Measurements from ENCODE around the gene APOBEC3B.
"Not testable (repeated sequence)": the region's sequence is repeated elsewhere in the genome, so short reads cannot be mapped to it uniquely, and the experiment has no call there.

APOBEC3B gene

DNA sequence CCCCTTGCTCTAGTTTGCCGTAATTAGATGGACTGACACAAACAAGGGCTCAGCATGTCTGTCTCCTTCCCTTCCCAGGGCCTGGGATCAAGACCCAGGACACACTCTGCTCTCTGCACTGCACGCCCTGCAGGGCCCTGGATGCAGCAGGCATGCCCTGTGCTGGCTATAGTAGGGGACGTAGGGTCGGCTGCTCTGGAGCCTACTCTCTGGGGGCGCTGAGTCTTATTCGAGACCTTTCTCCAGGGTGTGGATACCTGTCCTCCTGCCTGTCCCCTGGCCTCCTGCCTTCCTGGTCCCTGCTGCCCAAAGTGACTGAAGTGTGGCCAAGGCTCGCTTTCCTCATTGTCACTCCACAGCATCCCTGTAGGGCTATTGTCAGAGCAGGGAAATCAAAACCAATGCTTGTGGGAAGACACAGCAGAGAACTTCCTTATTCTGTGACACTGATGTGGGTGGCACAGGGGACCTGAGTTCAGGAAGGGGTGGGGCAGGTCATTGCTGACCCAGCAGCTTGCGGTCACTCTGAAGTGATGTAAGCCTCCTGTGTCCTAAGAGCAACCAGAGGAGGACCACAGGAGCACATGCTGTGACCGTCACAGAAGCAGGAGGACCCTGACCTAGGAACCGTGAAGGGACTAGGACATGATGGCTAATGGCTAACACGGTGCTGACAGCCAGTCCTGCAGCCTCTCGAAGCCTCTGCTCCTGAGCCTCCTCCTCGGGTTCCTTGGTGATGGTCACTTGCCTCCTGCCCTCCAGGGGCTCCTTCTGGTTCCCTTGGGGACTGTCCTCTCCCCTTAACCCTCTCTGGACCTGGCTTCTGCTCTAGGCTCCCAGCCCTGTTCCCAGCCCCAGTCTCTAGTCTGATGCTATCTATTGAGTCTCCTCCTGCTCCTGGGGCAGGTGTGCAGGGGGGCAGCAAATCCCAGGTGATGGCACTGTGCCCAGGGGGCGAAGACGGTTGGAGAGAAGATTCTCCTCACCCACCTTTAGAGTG lies 14.4 kb upstream of the APOBEC3B start:
- DNase-seq (ENCODE audit: low read depth in 2 of 2): no peak

DNA sequence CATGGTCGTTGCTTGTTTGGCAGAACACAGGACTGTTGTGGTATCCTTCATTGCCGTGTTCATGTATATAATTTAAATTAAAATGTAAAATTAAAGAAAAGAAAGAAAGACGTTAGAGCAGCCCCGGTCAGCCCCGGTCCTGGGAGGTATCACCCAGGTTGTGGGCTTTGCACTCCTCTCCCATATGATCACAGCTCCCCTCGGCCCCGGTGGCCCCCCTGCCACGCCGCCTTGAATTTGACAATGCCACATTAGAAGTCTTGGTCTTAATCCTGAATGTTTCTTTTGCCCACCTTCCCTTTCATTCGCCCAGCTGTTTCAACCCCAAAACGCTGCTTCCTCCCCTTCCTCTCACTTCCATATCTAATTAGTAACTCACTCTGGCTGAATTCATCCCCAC lies 13.3 kb upstream of the APOBEC3B start:
- no peak for DNase-seq (ENCODE audit: low read depth in 2 of 2)

DNA sequence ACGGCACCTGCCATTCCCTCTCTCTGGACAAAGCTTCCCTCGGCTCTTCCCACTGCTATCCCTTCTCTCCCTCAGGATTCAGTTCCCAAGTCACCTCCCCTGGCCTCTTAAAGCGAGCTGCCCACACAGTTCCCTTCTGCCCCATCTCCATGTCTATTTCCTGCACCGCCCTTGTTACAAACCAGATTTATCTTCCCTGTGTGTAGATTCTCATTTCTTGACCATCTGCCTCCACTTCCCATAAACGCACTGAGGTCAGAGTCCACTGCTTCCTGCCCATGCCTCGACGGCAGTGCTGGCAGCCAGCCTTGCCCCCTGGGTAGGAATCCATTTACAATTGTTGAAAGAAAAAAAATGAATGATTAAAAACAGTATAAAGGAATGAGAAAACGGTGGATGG lies 11.6 kb upstream of the APOBEC3B start:
- DNase-seq (ENCODE audit: low read depth in 2 of 2): no peak

DNA sequence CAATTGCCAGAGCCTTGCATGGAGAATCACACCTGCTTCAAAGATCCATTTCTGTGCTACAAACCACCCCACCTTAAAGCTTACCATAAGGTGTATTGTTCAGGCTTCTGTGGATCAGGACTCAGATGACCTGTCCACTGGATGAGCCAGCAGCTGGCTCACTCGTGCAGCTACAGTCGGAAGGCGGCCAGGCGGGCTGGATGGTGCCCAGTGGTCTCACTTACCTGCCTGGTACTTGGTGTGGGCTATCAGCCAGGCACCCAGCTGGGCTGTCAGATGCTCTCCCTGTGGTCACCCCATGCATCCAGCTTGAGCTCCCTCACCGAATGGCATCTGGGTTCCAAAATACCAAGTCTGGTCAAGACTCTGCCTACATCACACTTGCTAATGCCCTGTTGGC lies 10.9 kb upstream of the APOBEC3B start:
- no peak for DNase-seq (ENCODE audit: low read depth in 2 of 2)

DNA sequence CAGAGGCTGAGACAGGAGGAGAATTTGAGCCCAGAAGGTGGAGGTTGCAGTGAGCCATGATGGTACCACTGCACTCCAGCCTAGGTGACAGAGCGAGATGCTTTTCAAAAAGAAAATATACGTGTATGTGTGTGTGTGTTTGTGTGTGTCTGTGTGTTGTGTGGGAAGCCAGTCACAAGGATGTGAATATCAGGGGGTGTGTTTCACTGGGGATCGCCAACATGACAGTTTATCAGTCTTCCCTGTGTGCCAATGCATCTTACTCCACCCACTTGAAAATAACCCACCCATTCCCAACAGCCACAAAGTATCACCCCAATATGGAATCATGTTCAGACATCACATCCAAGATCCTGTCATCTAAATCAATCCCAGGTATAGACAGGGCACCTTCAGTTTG lies 10.4 kb upstream of the APOBEC3B start:
- no peak for DNase-seq (ENCODE audit: low read depth in 2 of 2)

DNA sequence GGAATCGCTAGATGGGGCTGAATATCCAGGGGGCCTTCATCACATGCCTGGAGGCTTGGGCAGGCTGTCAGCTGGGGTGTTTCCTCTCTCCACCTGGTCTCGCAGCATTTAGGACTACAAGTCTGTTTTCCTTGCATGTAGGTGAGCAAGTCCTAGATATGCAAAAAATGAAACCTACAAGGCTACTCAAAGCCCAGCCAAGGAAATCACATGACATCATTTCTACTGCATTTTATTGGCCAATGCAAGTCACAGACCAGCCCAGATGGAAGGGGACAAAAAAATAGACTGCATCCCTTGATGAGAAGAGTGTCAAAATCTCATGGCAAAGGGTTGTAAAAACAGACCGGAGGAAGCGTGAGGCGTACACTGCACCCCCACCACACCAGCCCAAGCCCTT lies 9.6 kb upstream of the APOBEC3B start:
- DNase-seq (ENCODE audit: low read depth in 2 of 2): no peak

DNA sequence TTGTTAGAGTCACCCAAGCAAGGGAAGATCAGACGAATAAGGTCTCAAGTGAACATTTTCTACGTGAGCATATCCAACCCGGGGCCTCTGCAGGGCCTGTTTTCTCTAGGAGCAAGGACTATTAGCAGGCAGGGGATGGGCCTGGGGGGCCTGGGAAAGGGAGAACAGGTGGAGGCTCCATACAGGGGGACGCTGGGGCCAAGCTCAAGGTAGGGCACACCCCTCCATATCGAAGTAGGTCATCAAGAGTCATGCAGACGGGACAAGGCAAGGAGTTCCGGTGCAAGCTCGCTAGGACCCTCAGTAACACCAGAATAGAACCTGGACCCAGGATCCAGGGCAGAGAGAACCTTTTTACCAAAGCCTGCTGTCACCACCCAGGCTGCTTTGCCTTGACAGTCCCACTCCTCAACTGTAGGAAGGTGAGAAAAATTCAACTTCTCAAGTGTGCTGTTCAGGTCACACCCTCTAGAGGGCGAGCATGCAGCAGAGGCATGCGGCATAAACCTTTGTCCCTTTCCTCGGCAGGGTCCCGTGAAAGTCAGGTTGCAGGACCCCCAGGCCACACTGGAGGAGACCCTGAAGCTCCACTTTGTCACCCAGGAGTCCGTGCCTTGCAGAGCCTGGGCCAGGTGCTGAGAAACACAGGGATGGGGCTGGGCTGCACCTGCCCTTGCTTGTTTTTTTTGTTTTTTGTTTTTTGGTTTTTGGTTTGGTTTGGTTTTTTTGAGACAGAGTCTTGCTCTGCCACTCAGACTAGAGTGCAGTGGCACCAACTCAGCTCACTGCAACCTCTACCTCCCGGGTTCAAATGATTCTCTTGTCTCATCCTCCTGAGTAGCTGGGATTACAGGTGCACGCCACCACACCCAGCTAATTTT lies 8.6 kb upstream of the APOBEC3B start:
- peak; percentile 19 to 34 for DNase-seq (ENCODE audit: low read depth in 2 of 2)

DNA sequence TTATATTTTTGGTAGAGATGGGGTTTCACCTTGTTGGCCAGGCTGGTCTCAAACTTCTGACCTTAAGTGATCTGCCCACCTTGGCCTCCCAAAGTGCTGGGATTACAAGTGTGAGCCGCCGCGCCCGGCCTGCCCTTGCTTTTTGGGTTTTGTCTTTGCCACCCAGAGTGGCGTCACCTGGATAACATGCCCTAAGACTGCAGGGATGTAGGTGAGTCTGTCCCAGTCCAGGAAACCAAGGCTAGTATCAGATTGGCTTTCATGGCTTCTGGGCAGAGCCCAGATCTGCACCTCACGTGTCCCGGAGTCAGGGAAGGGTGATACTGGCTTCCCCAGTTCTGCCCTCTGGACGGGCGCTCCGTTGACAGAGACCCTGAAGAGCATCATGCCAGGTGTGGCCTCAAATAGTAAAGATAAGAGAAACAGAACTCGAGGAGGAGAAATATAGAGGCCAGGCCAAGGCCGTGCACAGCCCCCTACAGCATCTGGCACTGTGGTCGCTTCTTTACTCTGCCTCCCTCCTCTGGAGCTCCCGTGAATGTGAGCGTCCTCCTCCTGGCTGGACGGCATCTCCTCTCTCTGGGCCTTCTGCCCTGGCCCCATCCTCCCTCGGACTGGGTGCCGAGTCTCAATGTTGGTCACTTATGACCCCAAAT lies 7.8 kb upstream of the APOBEC3B start:
- no peak for DNase-seq (ENCODE audit: low read depth in 2 of 2)

DNA sequence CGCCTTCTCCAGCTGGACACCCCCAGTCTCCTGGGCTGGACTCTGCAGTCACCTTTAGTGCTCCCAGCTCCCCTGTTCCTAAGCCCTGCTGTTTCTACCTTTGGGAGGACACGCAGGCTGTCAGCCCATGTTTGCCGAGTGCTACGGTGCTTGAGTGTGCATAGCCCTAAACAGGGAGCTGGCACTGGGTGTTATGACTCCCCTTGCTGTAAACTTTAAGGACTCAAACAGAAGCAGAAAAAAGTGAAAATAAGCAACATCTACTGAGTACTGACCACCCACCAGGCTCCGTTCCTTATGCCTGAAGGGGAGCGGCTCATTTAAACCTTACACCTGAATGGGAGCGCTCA lies 7.3 kb upstream of the APOBEC3B start:
- DNase-seq (ENCODE audit: low read depth in 2 of 2): no peak

DNA sequence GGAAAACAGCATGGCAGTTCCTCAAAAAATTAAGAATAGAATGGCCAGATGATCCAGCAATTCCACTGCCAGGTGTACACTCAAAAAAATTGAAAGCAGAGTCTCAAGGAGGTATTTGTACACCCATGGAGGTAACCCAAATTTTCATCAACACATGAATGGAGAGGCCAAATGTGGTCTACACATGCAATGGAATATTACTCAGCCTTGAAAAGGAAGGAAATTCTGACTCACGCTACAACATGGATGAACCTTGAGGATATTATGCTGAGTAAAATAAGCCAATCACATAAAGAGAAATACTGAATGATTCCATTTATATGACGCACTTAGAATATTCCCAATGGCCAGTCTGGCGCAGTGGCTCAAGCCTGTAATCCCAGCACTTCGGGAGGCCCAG lies 4.9 kb upstream of the APOBEC3B start:
- DNase-seq (ENCODE audit: low read depth in 2 of 2): not testable (repeated sequence)

DNA sequence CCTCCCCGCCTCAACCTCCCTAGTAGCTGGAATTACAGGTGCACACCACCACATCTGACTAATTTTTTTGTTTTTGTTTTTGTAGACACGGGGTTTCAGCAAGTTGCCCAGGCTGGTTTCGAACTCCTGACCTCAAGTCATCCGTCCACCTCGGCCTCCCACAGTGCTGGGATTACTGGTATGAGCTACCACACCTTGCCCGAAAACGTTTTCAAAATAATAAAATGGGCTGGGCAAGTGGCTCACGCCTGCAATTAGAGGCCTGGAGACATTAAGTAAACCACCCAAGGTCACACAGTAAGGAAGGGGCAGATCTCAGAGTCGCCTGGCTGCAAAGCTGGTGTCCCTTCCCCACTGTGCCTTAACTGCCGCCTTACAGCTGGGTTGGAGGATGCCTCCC lies 1.6 kb upstream of the APOBEC3B start:
- not testable (repeated sequence) for DNase-seq (ENCODE audit: low read depth in 2 of 2)

DNA sequence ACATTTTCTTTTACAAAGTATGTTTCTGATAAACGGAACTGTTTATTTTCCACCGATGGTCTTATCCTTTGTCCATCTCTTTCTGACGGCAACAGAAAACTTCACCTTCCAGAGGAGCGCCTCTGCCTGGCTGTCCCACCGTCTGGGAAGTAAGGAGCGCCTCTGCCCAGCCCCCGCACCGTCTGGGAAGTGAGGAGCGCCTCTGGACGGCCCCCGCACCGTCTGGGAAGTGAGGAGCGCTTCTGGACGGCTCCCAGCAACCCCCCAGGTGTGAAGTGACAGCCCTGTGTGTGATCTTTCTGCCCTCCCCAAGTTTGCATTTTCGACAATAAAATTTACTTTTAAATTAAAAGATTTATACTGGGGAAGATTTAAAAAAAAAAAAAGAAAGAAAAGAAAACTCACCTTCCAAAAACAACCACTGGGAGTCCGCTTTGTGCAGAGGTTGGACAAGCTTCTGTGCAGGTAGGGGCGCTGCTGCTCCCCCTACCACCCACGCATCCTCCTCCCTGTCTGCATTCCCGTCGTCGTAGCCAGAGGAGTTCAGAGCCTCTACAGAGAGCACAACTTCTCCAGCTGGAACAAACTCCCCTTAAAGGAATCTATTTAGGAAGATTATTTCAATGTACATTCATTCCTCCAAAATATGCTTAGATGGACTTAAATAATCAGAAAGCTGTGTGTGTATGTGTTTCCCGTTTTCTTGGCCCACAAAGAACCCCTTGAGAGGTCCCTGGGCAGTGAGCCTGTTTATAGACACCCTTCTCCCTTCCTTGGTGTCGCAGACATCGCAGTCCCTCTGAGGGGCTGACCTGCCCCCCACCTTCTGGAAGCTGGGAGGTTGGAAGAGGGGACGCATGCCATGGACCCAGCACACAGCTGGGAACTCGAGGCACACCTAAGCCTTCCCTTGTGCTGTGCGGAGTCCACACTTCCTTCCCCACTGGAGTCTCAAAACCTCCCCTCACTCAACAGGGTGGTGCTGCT lies 849 bp upstream of the APOBEC3B start:
- no peak for DNase-seq (ENCODE audit: low read depth in 2 of 2)

DNA sequence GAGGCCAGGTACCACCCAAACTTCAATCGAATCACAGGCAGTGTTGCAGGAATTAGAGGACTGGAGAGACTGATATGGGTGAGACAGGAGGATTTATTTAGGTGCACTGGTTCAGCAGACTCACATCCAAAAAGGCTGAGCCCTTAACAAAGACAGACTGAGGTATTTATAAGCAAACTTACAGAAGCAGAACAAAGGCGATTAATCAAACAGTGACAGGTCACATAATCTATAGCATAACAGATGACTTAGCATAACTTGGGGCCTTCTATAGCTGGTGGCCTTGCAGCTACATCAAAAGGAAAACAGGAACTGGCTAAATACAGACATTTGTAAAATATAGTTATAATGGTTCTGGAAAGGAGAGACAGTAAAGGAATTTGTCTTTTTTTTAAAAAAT lies 2.1 kb downstream of the APOBEC3B start:
- DNase-seq (ENCODE audit: low read depth in 2 of 2): no peak

DNA sequence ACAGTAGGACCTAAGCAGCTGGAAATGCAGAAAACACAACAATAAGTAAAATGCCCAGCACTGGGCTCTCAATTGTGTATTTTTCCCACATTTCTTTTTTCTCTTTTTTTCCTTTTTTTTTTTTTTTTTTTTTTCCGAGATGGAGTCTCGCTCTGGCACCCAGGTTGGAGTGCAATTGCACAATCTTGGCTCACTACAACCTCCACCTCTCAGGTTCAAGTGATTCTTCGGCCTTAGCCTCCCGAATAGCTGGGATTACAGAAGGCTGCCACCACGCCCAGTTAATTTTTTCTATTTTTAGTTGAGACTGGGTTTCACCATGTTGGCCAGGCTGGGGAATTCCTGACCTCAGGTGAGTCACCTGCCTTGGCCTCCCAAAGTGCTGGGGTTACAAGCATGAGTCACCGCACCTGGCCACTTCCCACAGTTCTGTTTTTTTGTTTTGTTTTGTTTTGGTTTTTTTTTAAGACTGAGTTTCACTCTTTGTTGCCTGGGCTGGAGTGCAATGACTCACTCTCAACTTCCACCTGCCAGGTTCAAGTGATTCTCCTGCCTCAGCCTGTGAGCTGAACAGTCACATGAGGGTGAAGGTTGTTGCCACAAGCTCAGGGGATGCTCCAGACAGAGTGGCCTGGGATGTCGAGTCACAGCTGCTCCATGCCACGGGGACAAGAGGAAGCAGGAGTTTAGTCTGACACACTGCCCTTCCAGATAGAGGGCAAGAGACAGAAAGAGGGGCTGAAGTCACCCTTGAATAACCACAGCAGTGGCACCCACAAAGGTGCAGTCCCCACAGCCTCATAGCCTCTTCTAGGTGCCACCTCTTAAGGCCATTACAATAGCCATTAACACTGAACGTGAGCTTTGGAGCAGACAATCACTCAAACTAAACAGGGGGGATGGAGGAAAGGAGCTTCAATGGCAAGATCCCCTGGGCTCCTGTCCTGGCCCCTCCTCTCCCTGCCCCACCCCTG lies 2.9 kb downstream of the APOBEC3B start:
- DNase-seq (ENCODE audit: low read depth in 2 of 2): peak; percentile 52 to 69

DNA sequence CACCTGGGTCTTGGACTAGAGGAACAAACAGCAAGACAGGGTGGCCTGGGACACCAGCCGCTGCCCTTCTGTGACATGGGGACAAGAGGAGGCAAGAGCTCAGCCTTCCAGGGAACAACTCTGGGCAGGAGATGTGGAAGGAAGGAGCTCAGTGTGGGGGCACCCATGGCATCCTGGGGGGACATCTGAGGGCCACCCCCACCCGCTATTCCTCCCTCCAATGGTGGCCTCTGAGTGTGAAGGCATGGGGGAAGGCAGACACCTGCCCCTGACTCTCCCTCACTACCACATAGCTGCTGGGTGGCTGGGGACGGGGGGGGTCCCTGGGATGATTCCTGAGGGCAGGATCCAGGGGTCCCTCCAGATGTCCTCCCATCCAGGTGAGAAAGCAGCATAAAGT lies 4.5 kb downstream of the APOBEC3B start:
- DNase-seq (ENCODE audit: low read depth in 2 of 2): no peak

DNA sequence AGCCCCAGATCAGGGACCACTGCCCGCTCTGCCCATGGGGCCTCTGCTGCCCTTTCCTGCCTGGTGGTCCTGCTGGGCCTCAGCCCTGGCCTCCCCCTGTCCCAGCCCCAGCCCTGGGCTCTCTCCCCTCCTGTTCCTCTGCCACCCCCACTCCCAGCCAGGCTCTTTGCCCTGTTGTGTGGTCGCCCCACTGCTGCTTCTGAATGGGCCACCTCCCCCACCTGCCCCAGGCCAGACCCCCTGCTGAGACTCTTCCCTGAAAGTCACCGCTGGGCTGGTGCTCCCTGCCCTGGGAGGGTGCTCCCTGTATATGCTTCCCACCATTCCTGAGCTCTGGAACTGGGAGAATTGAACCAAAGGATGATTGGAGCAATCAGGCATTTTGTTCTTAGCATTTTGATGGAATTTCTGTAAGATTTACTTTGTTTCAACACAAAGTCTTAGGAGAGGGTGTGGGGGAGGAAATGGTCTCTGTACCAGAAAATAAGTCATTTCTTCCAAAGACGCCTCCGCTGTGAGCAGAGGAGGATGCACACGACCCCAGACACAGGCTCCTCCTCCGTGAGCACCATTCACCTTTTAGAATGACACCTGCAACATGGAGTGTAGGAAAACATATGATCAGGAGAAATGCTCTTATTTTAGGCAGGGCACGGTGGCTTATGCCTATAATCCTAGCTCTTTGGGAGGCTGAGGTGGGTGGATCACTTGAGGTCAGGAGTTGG lies 5.2 kb downstream of the APOBEC3B start:
- DNase-seq (ENCODE audit: low read depth in 2 of 2): no peak

DNA sequence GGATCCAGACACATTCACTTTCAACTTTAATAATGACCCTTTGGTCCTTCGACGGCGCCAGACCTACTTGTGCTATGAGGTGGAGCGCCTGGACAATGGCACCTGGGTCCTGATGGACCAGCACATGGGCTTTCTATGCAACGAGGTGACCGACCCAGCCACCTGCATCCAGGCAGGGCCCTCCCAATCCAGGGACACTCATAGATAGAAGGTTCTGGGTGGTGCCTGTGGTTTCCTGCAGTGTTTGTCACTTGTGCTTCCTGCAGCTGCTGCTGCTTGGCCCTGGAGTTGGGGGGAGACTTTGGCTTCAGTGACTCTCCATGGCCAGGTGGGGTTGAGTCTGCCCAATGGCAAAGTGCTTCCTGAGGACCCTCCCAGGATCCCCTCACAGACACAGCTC lies 7.3 kb downstream of the APOBEC3B start:
- no peak for DNase-seq (ENCODE audit: low read depth in 2 of 2)

DNA sequence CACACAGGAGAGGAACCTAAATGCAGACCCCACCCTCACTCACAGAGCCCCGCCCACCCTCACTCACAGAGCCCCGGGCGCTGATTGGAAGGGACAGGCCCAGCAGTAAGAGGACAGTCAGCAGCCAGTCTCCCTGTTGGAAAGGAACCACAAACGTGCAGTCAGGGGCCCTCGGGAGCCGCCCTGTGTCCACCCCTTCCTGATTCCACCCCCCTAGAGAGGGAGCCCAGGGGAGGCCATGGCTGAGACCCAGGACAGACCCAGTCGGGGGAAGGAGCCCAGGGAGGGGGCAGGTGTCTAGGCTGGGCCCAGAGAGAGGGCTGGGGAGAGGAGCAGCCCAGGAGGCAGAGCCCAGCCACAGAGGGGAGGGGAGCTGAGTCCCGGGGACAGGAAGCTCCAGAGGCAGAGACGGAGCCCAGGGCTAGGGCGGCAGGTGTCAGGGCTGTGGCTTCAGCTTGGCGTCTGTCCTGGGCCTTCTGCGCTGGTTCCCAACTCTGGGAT lies 10.8 kb downstream of the APOBEC3B start:
- DNase-seq (ENCODE audit: low read depth in 2 of 2): not testable (repeated sequence)

DNA sequence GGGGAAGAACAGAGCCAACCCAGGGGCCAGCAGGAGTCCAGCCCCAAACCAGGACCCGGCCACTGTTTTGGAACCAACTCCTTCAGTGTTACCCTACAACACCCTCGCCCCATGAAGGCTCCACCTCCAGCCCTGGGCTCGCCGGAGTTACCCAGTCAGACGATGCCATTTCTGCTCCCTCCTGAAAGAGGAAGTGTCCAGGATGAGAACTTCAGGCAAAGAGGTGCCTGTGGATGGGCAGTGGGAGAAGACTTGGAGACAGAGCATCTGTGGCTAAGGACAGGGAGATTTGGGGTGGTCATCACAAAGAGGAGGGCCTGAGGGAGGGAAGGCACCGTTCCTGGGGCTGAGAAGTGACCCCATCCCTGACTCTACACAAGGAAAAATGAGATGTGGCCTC lies 14.0 kb downstream of the APOBEC3B start:
- DNase-seq (ENCODE audit: low read depth in 2 of 2): no peak

Measured in stimulated activated CD8-positive, alpha-beta memory T cell treated with anti-CD3 and anti-CD28 coated beads, Interleukin-2, amount 100 ng/mL, for 1 hour (primary cell).